ENCODE results near the gene KRTAP10-8. TPM values are rescaled to one million over a fixed set of nuclear protein-coding genes. Genes with fewer than 3 reads are reported as not detected.
"Not testable (repeated sequence)": the region's sequence is repeated elsewhere in the genome, so short reads cannot be mapped to it uniquely, and the experiment has no call there.

The KRTAP10-8 gene
- total RNA-seq, 1 experiment from 2014 or later, result not detected

DNA sequence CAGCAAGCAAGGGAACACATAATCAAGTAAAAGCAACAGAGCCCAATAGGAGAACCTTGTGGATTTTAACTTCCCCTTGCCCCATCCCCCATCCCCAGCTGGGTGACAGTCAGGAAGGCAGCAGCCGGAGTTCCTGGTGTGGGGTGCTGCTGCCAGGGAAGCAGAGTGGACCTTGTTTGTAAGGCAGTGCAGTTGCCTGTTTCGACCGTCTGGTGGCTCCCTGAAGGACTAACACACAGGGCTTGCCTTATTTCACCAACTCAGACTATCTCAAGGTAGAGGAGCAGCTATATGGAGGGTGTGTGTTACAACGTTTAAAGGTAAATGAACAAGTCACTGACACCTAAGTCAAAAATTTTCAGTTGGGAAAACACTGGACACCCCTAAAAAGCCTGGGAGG is 6.6 kb downstream of the KRTAP10-8 start:
- no peak for DNase-seq (ENCODE audit: low read depth)

DNA sequence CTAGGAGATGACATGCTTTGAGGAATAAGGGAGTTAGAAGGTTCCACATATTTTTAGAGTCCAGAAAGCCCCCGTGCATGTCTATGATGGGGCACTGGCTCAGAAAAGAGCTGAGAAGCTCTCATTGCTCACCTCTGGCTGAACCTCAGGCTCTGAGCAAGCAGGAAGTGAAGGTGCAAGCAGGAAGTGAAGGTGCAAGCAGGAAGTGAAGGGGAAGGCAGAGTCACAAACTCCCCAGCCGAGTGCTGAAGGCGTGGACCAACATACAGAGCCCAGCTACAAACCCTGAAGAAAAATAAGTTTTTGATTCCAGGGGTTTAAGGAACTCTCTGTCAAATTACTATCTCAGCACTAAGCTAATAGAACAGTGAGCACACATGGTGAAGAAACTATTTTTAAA is 7.0 kb downstream of the KRTAP10-8 start:
- no peak for DNase-seq (ENCODE audit: low read depth)

DNA sequence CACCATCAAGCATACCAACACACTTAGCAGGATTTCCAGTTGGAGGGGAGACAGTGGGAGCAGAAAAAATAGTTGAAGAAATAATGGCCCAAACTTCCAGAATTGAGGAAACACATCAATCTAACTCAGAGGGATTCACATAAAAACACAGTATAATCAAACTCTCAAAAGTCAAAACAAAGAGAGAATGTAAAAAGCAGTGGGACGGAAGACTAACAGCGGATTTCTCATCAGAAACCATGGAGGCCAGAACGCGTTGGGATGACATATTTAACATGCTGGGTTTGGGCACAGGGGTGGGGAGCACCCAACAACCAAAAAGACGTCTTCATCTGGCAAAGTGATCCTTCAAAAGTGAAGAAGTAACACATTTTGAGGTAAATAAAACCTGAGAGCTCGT is 8.0 kb downstream of the KRTAP10-8 start:
- DNase-seq (ENCODE audit: low read depth), result no peak

DNA sequence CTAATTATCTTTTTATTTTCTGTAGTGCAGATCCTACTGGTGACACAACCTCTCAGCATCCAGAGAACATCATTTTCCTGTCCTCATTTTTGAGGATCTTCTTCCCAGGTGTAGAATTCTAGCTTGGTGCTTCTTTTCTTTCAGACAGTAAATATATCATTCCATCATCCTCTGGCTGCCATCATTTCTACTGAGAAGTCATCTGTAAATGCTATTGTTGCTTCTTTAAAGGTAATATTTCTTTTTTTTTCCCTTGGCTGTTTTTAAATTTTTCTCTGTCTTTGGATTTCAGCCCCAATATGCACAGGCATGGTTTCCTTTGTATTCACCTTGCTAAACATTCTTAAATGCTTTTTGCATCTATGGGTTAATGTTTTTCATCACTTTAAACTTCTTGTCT is 11.7 kb downstream of the KRTAP10-8 start:
- DNase-seq (ENCODE audit: low read depth), result no peak

DNA sequence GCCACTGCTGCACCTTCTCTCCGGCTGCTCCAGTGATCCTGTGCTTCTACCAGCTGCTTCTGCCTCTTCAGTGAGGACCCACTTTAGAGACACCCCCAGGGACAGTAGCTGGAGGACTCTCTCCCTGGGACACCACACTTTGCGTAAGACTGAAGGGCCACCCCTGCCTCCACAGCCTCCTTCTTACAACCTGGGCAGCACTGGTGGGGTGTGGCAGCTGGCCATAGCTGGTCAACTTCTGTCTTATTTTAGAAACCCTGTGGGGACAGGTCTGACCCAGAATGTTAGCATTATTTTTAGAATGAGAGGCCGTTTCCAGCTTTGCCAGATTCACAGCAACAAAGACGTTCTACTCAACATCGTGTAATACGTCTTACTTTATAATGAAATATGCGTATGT is 13.9 kb downstream of the KRTAP10-8 start:
- no peak for DNase-seq (ENCODE audit: low read depth)

DNA sequence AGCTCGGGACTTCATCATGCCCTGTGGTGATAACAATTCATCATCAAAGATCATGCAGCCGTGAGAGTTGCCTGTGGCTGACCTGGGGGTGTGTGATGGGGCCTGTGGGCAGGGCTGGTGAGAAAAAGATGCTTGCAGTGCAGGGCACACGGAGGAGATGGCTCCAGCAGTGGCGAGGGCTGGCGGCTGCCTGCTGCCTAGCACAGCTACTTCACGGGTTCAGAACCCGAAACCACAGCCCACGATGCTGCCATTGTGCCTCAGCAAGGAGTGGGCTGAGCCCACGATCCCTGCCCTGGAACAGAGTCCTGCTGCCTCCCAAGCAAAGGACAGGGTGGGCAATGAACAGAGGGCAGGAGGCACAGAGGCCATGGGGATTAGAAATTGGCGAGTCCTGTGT is 14.4 kb downstream of the KRTAP10-8 start:
- DNase-seq (ENCODE audit: low read depth), result no peak

DNA sequence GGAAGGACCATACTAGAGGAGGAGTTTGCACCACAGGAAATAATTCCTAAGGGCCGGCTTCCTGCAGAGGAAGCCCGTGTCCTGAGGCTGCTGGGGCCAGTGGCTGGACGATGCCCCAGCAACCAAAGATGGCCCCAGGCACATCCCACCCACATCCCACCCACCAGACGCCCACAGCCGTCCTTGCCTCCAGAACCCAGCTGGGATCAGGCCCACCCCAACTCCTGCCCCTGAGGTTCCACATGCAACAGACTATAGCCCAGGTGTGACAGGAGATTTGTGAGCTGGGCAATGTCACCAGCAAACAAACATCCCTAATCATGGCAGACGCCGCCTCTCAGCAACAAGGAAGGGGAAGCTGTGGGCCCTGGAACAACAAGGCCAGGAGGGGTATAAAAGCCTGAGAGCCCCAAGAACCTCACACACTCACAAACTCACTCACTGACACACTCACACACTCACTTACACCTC is 14.8 kb downstream of the KRTAP10-8 start, which contains the start of gene KRTAP10-9:
Gene KRTAP10-9 (plus strand): TSS at position 421 of the 471 bp plus-strand sequence. CDS start 79 bp downstream, outside the sequence.
- no peak for DNase-seq (ENCODE audit: low read depth)

DNA sequence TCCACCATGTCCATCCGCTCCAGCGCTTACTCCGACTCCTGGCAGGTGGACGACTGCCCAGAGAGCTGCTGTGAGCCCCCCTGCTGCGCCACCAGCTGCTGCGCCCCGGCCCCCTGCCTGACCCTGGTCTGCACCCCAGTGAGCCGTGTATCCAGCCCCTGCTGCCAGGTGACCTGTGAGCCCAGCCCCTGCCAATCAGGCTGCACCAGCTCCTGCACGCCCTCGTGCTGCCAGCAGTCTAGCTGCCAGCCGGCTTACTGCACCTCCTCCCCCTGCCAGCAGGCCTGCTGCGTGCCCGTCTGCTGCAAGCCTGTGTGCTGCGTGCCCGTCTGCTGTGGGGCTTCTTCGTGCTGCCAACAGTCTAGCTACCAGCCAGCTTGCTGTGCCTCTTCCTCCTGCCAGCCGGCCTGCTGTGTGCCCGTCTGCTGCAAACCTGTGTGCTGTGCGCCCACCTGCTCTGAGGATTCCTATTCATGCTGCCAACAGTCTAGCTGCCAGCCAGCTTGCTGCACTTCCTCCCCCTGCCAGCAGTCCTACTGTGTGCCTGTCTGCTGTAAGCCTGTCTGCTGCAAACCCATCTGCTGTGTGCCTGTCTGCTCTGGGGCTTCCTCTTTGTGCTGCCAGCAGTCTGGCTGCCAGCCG is 15.4 kb downstream of the KRTAP10-8 start:
- not testable (repeated sequence) for DNase-seq (ENCODE audit: low read depth)

DNA sequence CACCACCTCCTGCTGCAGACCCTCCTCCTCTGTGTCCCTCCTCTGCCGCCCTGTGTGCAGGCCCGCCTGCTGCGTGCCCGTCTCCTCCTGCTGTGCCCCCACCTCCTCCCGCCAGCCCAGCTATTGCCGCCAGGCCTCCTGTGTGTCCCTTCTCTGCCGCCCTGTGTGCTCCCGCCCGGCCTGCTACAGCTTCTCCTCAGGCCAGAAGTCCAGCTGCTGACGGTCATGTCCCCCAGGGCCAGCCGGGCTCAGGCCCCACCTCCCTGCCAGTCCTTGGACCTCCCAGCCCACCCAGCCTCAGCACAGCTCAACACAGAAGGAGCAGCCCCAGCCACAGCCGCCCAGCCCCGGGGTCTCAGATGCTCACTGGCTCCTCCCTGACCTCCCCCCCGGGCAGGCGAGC is 16.0 kb downstream of the KRTAP10-8 start:
- not testable (repeated sequence) for DNase-seq (ENCODE audit: low read depth)

DNA sequence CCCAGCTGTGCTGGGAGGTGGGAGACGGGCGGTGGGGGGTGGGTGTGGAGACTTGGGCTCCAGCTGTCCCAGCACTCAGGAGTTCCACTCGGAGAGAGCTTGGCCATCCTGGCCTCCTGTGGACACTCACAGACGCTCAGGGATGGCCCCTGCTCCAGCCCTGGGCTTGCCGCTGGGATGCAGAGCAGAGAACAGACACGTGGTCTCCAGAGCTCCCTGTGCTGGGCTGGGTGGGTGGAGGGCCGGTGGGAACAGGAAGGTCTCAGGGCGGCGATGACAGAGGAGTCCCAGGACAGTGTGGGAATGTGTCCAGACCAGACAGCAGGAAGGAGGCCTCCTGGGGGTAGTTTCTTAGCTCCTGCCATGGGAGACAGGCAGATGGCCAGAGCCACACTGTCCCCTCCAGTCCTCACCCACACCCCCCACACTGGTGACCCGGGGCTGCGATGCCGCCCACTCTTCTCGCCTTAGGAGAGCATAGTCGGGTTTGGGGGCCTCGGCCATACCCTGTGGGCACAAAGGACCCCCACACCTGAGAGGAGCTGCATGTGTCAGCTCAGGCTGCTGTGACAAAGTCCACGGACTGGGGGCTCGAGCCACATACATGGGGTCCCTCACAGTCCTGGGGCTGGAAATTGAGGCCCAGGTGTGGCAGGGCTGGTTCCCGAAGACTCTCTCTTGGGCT is 17.0 kb downstream of the KRTAP10-8 start:
- no peak for DNase-seq (ENCODE audit: low read depth)

DNA sequence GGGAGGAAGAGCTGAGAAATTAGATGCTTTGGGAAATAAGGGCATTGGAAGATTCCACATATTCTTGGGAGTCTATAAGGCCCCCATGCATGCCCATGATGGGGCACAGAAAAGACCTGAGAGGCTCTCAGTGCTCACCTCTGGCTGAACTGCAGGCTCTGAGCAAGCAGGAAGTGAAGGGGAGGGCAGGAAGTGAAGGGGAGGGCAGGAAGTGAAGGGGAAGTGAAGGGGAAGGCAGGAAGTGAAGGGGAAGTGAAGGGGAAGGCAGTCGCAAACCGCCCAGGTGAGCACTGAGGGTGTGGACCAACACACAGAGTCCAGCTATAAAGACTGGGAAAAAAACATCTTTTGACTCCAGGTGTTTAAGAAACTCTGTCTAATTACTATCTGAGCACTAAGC is 18.6 kb downstream of the KRTAP10-8 start:
- no peak for DNase-seq (ENCODE audit: low read depth)

DNA sequence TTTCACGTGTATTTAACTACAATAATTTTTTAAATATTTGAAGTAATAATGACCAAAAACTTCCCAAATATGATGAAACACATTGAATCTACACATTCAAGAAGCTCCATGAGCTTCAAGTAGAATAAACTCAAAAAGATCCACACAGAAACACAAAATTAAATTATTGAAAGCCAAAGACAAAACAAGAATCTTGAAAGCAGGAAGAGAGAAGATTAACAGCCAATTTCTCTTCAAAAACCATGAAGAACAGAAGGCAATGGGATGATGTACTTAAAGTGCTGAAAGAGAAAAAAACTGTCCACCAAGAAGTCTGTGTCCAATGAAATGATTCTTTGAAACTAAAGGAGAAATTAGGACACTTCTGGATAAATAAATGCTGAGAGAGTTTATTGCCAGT is 20.2 kb downstream of the KRTAP10-8 start:
- DNase-seq (ENCODE audit: low read depth), result no peak

DNA sequence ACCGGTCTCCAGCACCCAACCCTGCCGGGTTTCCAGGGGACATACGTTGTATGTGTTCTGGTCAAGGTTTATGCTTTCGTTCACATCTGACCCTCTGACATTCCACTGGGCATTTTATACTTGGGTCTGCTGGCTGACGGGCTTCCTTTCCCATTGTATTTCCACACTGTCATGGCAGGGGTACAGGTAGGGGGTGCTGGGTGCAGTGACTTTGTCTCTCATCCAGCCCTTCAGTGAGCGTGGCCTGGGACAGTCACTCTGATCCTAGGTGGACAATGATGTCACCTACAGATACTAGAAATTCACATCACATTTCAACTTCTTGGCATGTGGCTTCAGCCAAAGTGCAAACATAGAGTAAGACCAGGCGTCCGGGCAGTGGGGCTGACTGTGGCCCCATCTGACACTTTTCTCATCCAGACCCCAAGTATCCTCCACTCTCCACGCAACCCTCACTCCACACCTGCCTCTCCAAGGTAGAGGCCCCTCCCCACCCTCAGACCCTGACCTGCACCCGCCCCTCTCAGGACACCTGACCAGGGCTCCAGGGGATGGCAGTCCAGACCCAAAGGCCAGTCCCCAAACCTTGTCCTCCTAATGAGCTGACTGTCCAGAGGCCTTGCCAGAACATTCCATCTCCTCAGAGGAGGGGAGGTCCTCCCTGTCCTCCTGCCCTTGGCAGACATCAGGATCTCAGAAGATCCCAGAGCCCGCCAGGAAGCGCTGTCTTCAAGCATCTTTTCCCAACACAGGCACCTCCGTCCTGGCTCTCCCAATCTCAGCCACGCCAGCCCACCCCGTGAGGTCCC is 24.5 kb downstream of the KRTAP10-8 start:
- no peak for DNase-seq (ENCODE audit: low read depth)

DNA sequence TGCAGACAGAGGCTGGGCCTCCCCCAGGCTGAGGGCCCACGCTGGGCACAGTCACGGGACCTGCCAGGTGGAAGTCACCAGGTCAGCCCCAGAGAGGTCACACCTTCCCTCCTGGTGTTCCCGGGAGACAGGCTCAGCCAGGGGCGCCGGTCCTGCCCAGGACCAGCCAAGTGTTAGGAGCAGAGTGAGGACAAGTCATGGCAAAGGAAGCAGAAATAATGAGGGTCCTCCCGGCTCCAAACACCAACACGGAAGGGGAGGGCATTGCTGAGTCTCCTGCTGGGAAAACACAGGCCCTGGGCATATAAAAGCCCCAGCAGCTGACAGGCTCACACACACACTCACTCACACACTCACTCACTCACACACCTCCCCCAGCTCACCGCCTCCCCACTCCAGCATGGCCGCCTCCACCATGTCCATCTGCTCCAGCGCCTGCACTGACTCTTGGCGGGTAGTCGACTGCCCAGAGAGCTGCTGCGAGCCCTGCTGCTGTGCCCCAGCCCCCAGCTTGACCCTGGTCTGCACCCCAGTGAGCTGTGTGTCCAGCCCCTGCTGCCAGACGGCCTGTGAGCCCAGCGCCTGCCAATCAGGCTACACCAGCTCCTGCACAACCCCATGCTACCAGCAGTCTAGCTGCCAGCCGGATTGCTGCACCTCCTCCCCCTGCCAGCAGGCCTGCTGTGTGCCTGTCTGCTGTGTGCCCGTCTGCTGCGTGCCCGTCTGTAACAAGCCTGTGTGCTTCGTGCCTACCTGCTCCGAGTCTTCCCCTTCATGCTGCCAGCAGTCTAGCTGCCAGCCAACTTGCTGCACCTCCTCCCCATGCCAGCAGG is 25.4 kb downstream of the KRTAP10-8 start, which contains the start of gene KRTAP10-10:
Gene KRTAP10-10 (plus strand): TSS at position 339 of the 833 bp plus-strand sequence. CDS start 62 bp downstream, at position 401.
- no peak for DNase-seq (ENCODE audit: low read depth)

DNA sequence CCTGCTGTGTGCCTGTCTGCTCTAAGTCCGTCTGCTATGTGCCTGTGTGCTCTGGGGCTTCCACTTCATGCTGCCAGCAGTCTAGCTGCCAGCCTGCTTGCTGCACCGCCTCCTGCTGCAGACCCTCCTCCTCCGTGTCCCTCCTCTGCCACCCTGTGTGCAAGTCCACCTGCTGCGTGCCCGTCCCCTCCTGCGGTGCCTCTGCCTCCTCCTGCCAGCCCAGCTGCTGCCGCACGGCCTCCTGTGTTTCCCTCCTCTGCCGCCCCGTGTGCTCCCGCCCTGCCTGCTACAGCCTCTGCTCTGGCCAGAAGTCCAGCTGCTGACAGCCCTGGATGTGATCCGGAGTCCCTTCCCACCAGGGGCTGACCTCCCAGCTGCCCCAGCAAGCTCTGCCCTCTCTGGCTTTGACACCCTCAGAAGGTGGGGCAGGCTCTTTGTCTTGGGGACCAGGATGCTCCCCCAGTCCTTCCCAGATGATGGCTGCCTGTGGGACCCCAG is 26.0 kb downstream of the KRTAP10-8 start:
- not testable (repeated sequence) for DNase-seq (ENCODE audit: low read depth)

DNA sequence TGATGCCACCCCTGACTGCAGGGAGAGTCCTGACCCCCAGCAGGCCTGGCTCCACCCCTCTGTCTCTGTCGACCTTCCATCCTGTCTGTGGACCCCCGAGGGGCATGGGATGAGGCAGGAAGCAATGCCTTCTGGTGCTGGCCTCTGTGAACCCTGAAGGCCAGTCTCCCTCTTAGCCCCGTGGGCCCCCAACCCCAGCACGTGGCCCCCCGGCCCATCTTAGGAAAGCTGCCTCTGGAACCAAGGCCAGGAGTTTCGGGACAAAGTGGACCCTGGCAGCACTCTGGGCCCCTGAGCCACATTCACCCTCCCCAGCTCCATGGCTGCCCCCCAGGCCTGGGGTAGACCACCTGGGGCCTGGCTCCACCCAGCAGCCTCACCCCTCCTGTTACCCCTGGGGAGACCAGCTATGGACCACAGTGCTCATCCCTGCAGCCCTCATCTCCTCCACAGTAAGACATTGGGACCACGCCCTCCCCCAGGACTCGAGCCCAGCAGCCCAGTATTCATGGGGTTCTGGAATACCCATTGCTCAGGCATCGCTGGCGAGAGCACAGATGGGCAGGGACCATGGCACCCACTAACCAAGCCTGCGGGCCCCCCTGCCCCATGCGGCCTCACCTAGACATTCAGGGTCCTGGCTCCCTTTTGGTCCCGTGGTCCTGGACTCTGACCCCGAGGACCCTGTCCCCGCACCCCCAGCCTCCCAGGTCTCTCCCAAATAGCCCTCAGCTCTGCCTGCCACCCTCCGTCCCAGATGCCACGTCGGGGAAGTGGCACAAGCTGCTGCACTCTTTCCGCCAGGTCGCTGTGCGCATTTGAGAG is 26.8 kb downstream of the KRTAP10-8 start:
- not testable (repeated sequence) for DNase-seq (ENCODE audit: low read depth)

DNA sequence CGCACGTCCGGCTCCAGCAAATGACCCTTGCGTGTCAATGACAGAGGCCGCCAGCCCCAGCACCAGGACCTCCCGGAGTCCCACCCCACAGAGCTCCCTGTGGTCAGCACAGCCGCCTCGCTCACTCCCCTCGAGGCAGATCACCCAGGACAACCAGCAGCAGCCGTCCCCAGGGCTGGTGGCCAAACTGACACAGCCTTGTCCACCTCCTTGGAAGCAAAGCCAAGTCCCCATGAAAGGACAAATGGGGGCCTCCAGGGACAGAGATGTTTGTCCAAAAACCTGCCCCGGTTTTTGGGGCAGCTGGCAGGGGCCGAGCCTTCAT is 27.4 kb downstream of the KRTAP10-8 start:
- no peak for DNase-seq (ENCODE audit: low read depth)

DNA sequence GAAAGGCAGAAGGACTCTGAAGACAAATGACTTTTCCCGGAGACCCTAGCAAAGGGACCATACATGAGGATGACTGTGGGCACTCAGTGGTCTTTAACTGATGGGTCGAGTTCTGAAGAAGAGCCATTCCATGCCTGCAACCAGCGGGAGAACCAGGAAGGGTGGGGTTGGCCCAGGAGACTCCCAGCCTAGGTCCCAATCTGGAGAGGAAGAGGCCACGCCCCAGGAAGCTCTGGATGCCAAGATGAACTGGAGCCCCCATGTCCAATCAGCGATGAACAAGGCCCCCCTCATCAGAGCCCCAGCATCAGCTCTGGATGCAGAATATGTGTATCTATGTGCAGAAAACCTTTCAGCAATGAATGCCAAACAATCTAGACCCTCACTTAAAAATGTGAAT is 28.9 kb downstream of the KRTAP10-8 start:
- no peak for DNase-seq (ENCODE audit: low read depth)

DNA sequence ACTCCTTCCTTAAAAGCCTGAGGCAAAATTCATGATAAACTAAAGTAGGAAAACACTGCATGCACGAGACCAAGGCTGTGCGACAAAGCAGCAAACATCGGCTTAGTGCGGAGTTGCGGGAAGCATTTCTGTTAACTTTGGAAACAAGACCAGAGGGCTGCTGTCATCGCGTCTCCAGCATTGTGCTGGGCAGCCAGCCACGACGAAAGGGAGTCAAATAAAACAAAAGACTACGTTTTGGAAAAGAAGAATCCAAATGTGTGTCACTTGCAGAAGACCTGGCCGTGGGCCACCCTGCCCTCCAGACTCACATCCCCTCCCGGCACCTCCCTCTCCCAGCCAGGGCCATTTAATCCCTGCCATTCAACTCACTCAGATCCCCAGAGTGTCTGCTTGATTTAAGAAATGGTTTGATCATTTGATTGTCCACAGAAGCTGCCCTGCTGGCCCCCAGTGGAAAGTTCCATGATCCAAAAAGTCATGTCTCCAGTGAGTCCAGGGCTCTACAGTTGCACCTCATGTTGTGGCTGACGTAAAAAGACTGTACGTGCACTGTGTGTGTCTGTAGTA is 31.9 kb downstream of the KRTAP10-8 start:
- DNase-seq (ENCODE audit: low read depth), result no peak

DNA sequence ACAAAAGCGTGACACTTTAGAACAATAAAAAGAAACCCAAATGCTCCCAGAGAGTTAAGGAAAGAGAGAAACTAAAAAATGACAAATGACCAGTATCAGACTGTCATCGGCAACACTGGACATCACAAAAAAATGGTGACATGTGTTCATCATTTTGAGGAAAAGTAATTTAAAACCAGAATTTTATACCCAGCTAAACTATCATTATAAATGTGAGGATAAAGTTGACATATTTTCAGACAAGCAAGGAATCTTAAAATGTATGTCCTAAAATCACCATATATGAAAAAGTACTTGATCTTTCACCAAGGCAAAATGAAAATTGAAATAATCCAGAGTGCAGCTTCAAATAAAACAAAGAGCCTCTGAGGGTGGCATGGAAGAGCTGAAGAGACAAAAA is 33.0 kb downstream of the KRTAP10-8 start:
- DNase-seq (ENCODE audit: low read depth), result no peak

All from RPMI7951 (cell line).